GM12878 (cell line): ENCODE results near the gene MSI2. TPM values are rescaled to one million over a fixed set of nuclear protein-coding genes. Genes with fewer than 3 reads are reported as not detected.

ENCODE experiments used
- ATAC-seq: fragments of 200-7000 bp; cut with Tn5 transposase; 3 replicates; pipeline ENCODE4 v1.9.1; 2020; ENCODE audit warnings: mild to moderate bottlenecking, moderate library complexity
- BruUV-seq: library from RNA; stranded (reverse); fragments of 400-500 nt; replicated peaks from 2 replicates; lab custom pipeline; 2021; lab: Mats Ljungman, UMichigan
- CTCF ChIA-PET: fragments of 300-600 bp; sonication (Branson Sonifier 250); formaldehyde crosslinking; extraction: SDS; loops from one replicate; lab custom pipeline; 2021; ENCODE audit warnings: inconsistent platforms; lab: Yijun Ruan, JAX
- POLR2A ChIA-PET: fragments of 350-600 bp; formaldehyde crosslinking; extraction: SDS; loops from one replicate; lab custom pipeline; 2021; ENCODE audit warnings: inconsistent platforms; lab: Charles Lee
- RAD21 ChIA-PET: fragments of 300-600 bp; sonication (Branson Sonifier 250); formaldehyde crosslinking; loops from one replicate; lab custom pipeline; 2023; ENCODE audit warnings: antibody characterized with exemption; ENCODE audit not compliant: unreplicated experiment; lab: Charles Lee
- SMC1A ChIA-PET: fragments of 300-600 bp; sonication (Branson Sonifier 250); formaldehyde crosslinking; loops from one replicate; lab custom pipeline; 2023; ENCODE audit not compliant: unreplicated experiment, uncharacterized antibody; lab: Charles Lee
- DNase-seq: peaks from one replicate; pipeline ENCODE4 v3.0.0-alpha.2; 2011; ENCODE audit warnings: low read depth, low spot score
- FAIRE-seq: peaks from 3 replicates; lab custom pipeline; 2011; peaks lifted over from hg19 to GRCh38; lab: Jason Lieb, UNC
- H2AFZ ChIP-seq: 2 replicates; pipeline ENCODE4 v1.6.0; 2011; ENCODE audit warnings: low read depth, low read length, control low read depth; ENCODE audit not compliant: control insufficient read depth
- H3K27ac ChIP-seq: 2 replicates; pipeline ENCODE4 v1.5.1; 2011; ENCODE audit warnings: control low read depth; ENCODE audit not compliant: control insufficient read depth, insufficient read depth
- H3K27me3 ChIP-seq, 2 experiments: replicated peaks in 1 of 2; 2 replicates each; pipeline versions ENCODE4 v1.6.0 to v1.6.1; 2011; ENCODE audit warnings: low read length in 1 of 2; ENCODE audit not compliant: control insufficient read depth in 2 of 2, insufficient read depth in 2 of 2
- H3K36me3 ChIP-seq, 2 experiments: 2 replicates each; pipeline ENCODE4 v1.5.1; 2011; ENCODE audit warnings: low read length in 1 of 2; ENCODE audit not compliant: control insufficient read depth in 2 of 2, insufficient read depth in 2 of 2
- H3K4me1 ChIP-seq: 2 replicates; pipeline ENCODE4 v1.6.1; 2011; ENCODE audit warnings: mild to moderate bottlenecking, low read length, moderate library complexity, mixed read lengths; ENCODE audit not compliant: control insufficient read depth, insufficient read depth
- H3K4me2 ChIP-seq: 2 replicates; pipeline ENCODE4 v1.6.0; 2011; ENCODE audit warnings: control low read depth; ENCODE audit not compliant: control insufficient read depth, insufficient read depth
- H3K4me3 ChIP-seq: fragments of 200-600 bp; sonication (generic); 2 replicates; pipeline ENCODE4 v1.5.1; 2016
- H3K79me2 ChIP-seq: 2 replicates; pipeline ENCODE4 v1.6.0; 2011; ENCODE audit warnings: low read length; ENCODE audit not compliant: control insufficient read depth, insufficient read depth
- H3K9ac ChIP-seq: 2 replicates; pipeline ENCODE4 v1.8.0; 2011; ENCODE audit warnings: low read length, control low read depth, mixed read lengths; ENCODE audit not compliant: control insufficient read depth, insufficient read depth
- H3K9me3 ChIP-seq: replicated peaks from 3 replicates; pipeline ENCODE4 v1.5.1; 2011; ENCODE audit warnings: mild to moderate bottlenecking, low read length; ENCODE audit not compliant: control insufficient read depth, insufficient read depth
- H4K20me1 ChIP-seq: 2 replicates; pipeline ENCODE4 v1.6.0; 2011; ENCODE audit not compliant: control insufficient read depth, insufficient read depth
- CEBPB ChIP-seq, 2 experiments: fragments of 150-350 bp in 1 of 2; IDR thresholded peaks; 2 replicates each; pipeline ENCODE4 v1.6.1; 2012 to 2014; ENCODE audit warnings: low read depth in 2 of 2, low read length in 2 of 2, borderline replicate concordance in 1 of 2, inconsistent platforms in 1 of 2
- CHD2 ChIP-seq: IDR thresholded peaks from 2 replicates; pipeline ENCODE4 v1.6.1; 2011; ENCODE audit warnings: low read depth, low read length, improper control_type of control experiment, borderline replicate concordance
- KAT2A ChIP-seq: conservative IDR thresholded peaks from 2 replicates; pipeline ENCODE4 v1.6.1; 2011; ENCODE audit warnings: low read depth, low read length; ENCODE audit not compliant: control insufficient read depth
- MAX ChIP-seq: IDR thresholded peaks from 2 replicates; pipeline ENCODE4 v1.6.1; 2012; ENCODE audit warnings: low read depth, low read length, improper control_type of control experiment
- NBN ChIP-seq: fragments of 450-650 bp; IDR thresholded peaks from 2 replicates; pipeline ENCODE4 v1.6.1; 2016
- POLR2AphosphoS2 ChIP-seq: IDR thresholded peaks from 2 replicates; pipeline ENCODE4 v1.6.1; 2011; ENCODE audit warnings: low read depth, mild to moderate bottlenecking, low read length, improper control_type of control experiment, moderate library complexity
- RBBP5 ChIP-seq: fragments of 200-600 bp; sonication (generic); conservative IDR thresholded peaks from 2 replicates; pipeline ENCODE4 v1.6.1; 2016
- RELB ChIP-seq: fragments of 450-650 bp; IDR thresholded peaks from 2 replicates; pipeline ENCODE4 v1.6.1; 2017; ENCODE audit warnings: low read depth, mild to moderate bottlenecking, moderate library complexity
- SMAD5 ChIP-seq: IDR thresholded peaks from 2 replicates; pipeline ENCODE4 v1.6.1; 2016; ENCODE audit warnings: antibody characterized with exemption, low read depth
- SP1 ChIP-seq: IDR thresholded peaks from one replicate; pipeline ENCODE4 v1.6.1; 2011; ENCODE audit warnings: low read depth, low read length
- SPI1 ChIP-seq: IDR thresholded peaks from 2 replicates; pipeline ENCODE4 v1.6.1; 2011; ENCODE audit warnings: low read depth, mild to moderate bottlenecking, low read length, moderate library complexity, borderline replicate concordance; ENCODE audit not compliant: insufficient read depth
- SRF ChIP-seq, 2 experiments: IDR thresholded peaks; 2 replicates each; pipeline ENCODE4 v1.6.1; 2011; ENCODE audit warnings: low read depth in 2 of 2, low read length in 2 of 2, mild to moderate bottlenecking in 1 of 2, moderate library complexity in 1 of 2
- TAF1 ChIP-seq: IDR thresholded peaks from 2 replicates; pipeline ENCODE4 v1.6.1; 2011; ENCODE audit warnings: mild to moderate bottlenecking, low read depth, low read length, borderline replicate concordance
- TCF3 ChIP-seq: IDR thresholded peaks from 2 replicates; pipeline ENCODE4 v1.6.1; 2012; ENCODE audit warnings: low read depth, mild to moderate bottlenecking, low read length, borderline replicate concordance; ENCODE audit not compliant: insufficient read depth
- TCF7 ChIP-seq: IDR thresholded peaks from 2 replicates; pipeline ENCODE4 v1.6.1; 2014; ENCODE audit warnings: antibody characterized with exemption, borderline replicate concordance
- ZBTB11 ChIP-seq: fragments of 450-650 bp; formaldehyde crosslinking; IDR thresholded peaks from 2 replicates; pipeline ENCODE4 v1.5.0; 2022; ENCODE audit warnings: mild to moderate bottlenecking, missing genetic modification characterization
- ZZZ3 ChIP-seq: IDR thresholded peaks from 2 replicates; pipeline ENCODE4 v1.6.1; 2011; ENCODE audit warnings: low read depth; ENCODE audit not compliant: control insufficient read depth, insufficient read length
- WGBS: methylation state at CpG from one replicate; pipeline ENCODE4 v1.1.6; 2016; ENCODE audit warnings: low lambda C conversion rate; ENCODE audit not compliant: insufficient replicate concordance, insufficient coverage; ENCODE audit errors: missing lambda C conversion rate; 5-methylcytosine and 5-hydroxymethylcytosine counted together
- in situ Hi-C: fragments of 300-500 bp; cut with MboI; formaldehyde crosslinking; loops from 9 replicates; pipeline ENCODE4 v1.14.3; 2018; ENCODE audit warnings: mixed read lengths
- intact Hi-C: fragments of 100-400 bp; cut with micrococcal nuclease; formaldehyde crosslinking; loops from one replicate; pipeline ENCODE4 v1.14.2; 2022; ENCODE audit not compliant: unreplicated experiment
- polyA plus RNA-seq, 11 experiments: library from polyadenylated mRNA; depleted of rRNA in 4 of 11; unstranded in 6 of 11; stranded (reverse) in 5 of 11; fragments of >200 nt; fragmentation: Nextera tagmentation in 4 of 11; fragmentation: Illumina TruSeq in 1 of 11; extraction: Ambion mirVana in 4 of 11; extraction: Trizol in 1 of 11; gene quantifications; 1 replicate in 1 of 11; 2 replicates in 10 of 11; pipeline versions ENCODE4 v1.2.1 to v1.2.3, GENCODE V29; 2011 to 2016; ENCODE audit warnings: inconsistent platforms in 2 of 11, missing spikeins in 2 of 11, low read depth in 1 of 11
- total RNA-seq, 4 experiments: library from RNA; depleted of rRNA in 3 of 4; stranded (reverse); fragments of >200 nt in 3 of 4; fragmentation: Illumina TruSeq in 1 of 4; extraction: Trizol in 1 of 4; gene quantifications; 2 replicates each; pipeline versions ENCODE4 v1.2.1 to v1.2.3, GENCODE V29; 2013 to 2021

MSI2 gene
- total and polyA plus RNA-seq, 10 of the 15 experiments (the other 5 are each of a cell fraction or from before 2014, with no cell fraction given): 6.1 to 76.1 (median 42.0) TPM

GRCh38 chr17:57490890-57491289 is 234.6 kb downstream of the MSI2 start:
- intact Hi-C loops (no loop called here), in situ Hi-C loops (no loop called here)
- H3K79me2 ChIP-seq: peaks cover 15% of the 10 kb centered on the region
- no peak overlapping the region for H2AFZ ChIP-seq
- H3K27me3 ChIP-seq: no peaks in the 10 kb centered on the region
- CTCF ChIA-PET: no interaction called here
- RAD21 ChIA-PET: no interaction called here
- POLR2A ChIA-PET: no interaction called here
- H3K4me1 ChIP-seq: peaks cover 27% of the 10 kb centered on the region
- SMC1A ChIA-PET: interaction anchor here (0.7 kb wide), 1 partner anchor 47 kb away, joined by 3 read pairs; no protein-coding TSS in a partner anchor
- H3K4me3 ChIP-seq: no peak overlapping the region
- H3K4me2 ChIP-seq: no peak overlapping the region
- peaks cover 0 to 3% of the 10 kb centered on the region in 2 experiments; a peak in 3 of 4 replicates for H3K36me3 ChIP-seq
- FAIRE-seq (no peak), DNase-seq (no peak), ATAC-seq (no peak)
- no TSS peak for BruUV-seq
- H3K9me3 ChIP-seq: no peaks in the 10 kb centered on the region
- H4K20me1 ChIP-seq: no peaks in the 10 kb centered on the region
- TF ChIP-seq TAF1 (no peak), ZBTB11 (CRISPR knock-in tag) (no peak), RELB (no peak), TCF3 (no peak), CEBPB (IDR thresholded peaks at IDR 0.05; ENCODE audit: borderline replicate concordance in 1 of 2, low read depth in 2 of 2, low read length in 2 of 2) (no peak), SPI1 (no peak), TCF7 (no peak), NBN (no peak), SRF (IDR thresholded peaks at IDR 0.05; ENCODE audit: low read depth in 2 of 2, low read length in 2 of 2) (no peak), RBBP5 (no peak), SMAD5 (no peak), ZZZ3 (no peak), CHD2 (no peak), POLR2AphosphoS2 (no peak), SP1 (no peak), KAT2A (no peak), MAX (no peak)
- H3K9ac ChIP-seq: no peak overlapping the region
- 71% methylated on average over 12 of the region's 12 CpGs for WGBS
- H3K27ac ChIP-seq: no peak overlapping the region
